Neural cell (in vitro differentiated cells): ENCODE measurements around the gene NEURL4. TPM values are rescaled to one million over a fixed set of nuclear protein-coding genes. Genes with fewer than 3 reads are reported as not detected.

Experiments used
- H2AFZ ChIP-seq: fragments of 200-600, 300-800 bp; sonication (generic), shearing (Covaris generic); 2 replicates; pipeline ENCODE4 v1.6.0; 2014; ENCODE audit warnings: low read depth, mild to moderate bottlenecking, antibody characterized with exemption, low read length, moderate library complexity
- H3F3A ChIP-seq: fragments of 200-600 bp; shearing (Covaris generic); 2 replicates; pipeline ENCODE4 v1.6.1; 2016; ENCODE audit warnings: mild to moderate bottlenecking, moderate library complexity, mixed read lengths, antibody characterized with exemption, low read length; ENCODE audit not compliant: insufficient read depth, poor library complexity, severe bottlenecking
- H3K27ac ChIP-seq: fragments of 200-600, 300-800 bp; sonication (generic), shearing (Covaris generic); 2 replicates; pipeline ENCODE4 v1.5.1; 2014; ENCODE audit warnings: mild to moderate bottlenecking, low read length, moderate library complexity
- H3K27me3 ChIP-seq: fragments of 300-800, 200-600 bp; sonication (generic), shearing (Covaris generic); 2 replicates; pipeline ENCODE4 v1.6.0; 2014; ENCODE audit warnings: mild to moderate bottlenecking, low read depth, low read length, moderate library complexity; ENCODE audit not compliant: insufficient read depth
- H3K36me3 ChIP-seq: fragments of 300-800, 200-600 bp; sonication (generic), shearing (Covaris generic); 2 replicates; pipeline ENCODE4 v1.5.1; 2014; ENCODE audit warnings: mild to moderate bottlenecking, antibody characterized with exemption, low read length, moderate library complexity; ENCODE audit not compliant: insufficient read depth
- H3K4me2 ChIP-seq: fragments of 300-800, 200-600 bp; sonication (generic), shearing (Covaris generic); 2 replicates; pipeline ENCODE4 v1.6.0; 2014; ENCODE audit warnings: mild to moderate bottlenecking, low read length
- H3K4me3 ChIP-seq: fragments of 300-800, 200-600 bp; sonication (generic), shearing (Covaris generic); 2 replicates; pipeline ENCODE4 v1.5.1; 2014; ENCODE audit warnings: mild to moderate bottlenecking, low read length, moderate library complexity
- H3K79me2 ChIP-seq: fragments of 200-600 bp; shearing (Covaris generic); replicated peaks from 2 replicates; pipeline ENCODE4 v1.6.0; 2014; ENCODE audit warnings: mild to moderate bottlenecking, low read length, moderate library complexity; ENCODE audit not compliant: insufficient read depth
- H3K9ac ChIP-seq: fragments of 300-800, 200-600 bp; sonication (generic), shearing (Covaris generic); 2 replicates; pipeline ENCODE4 v1.6.1; 2016; ENCODE audit warnings: mild to moderate bottlenecking, low read length, mixed read lengths
- H3K9me2 ChIP-seq: fragments of 200-600 bp; shearing (Covaris generic); 2 replicates; pipeline ENCODE4 v1.6.1; 2016; ENCODE audit warnings: mild to moderate bottlenecking, low read length, mixed read lengths; ENCODE audit not compliant: insufficient read depth
- H3K9me3 ChIP-seq: fragments of 200-600, 300-800 bp; sonication (generic), shearing (Covaris generic); 2 replicates; pipeline ENCODE4 v1.6.1; 2016; ENCODE audit warnings: mild to moderate bottlenecking, mixed run types, low read length, moderate library complexity, mixed read lengths
- H4K20me1 ChIP-seq: fragments of 200-600 bp; shearing (Covaris generic); 2 replicates; pipeline ENCODE4 v1.6.1; 2016; ENCODE audit warnings: mild to moderate bottlenecking, mixed run types; ENCODE audit not compliant: insufficient read depth
- CTCF ChIP-seq: fragments of 450-650 bp; IDR thresholded peaks from 2 replicates; pipeline ENCODE4 v1.5.1; 2014; ENCODE audit warnings: antibody characterized with exemption, mild to moderate bottlenecking, moderate library complexity; ENCODE audit not compliant: poor library complexity, severe bottlenecking
- EP300 ChIP-seq: fragments of 450-650 bp; conservative IDR thresholded peaks from 2 replicates; pipeline ENCODE4 v1.6.1; 2014; ENCODE audit warnings: antibody characterized with exemption, mild to moderate bottlenecking, moderate library complexity; ENCODE audit not compliant: poor library complexity, severe bottlenecking
- EZH2 ChIP-seq: fragments of 200-600, 300-800 bp; shearing (Covaris generic), sonication (generic); IDR thresholded peaks from 2 replicates; pipeline ENCODE4 v1.6.1; 2014; ENCODE audit warnings: antibody characterized with exemption, low read length, borderline replicate concordance, mild to moderate bottlenecking; ENCODE audit not compliant: insufficient read depth, poor library complexity, severe bottlenecking
- MXI1 ChIP-seq: fragments of 450-650 bp; conservative IDR thresholded peaks from 2 replicates; pipeline ENCODE4 v1.6.1; 2014; ENCODE audit warnings: antibody characterized with exemption, mild to moderate bottlenecking; ENCODE audit not compliant: poor library complexity, severe bottlenecking
- POLR2AphosphoS5 ChIP-seq: IDR thresholded peaks from 2 replicates; pipeline ENCODE4 v1.6.1; 2012
- RAD21 ChIP-seq: fragments of 450-650 bp; conservative IDR thresholded peaks from 2 replicates; pipeline ENCODE4 v1.6.1; 2014; ENCODE audit warnings: antibody characterized with exemption, mild to moderate bottlenecking, moderate library complexity
- REST ChIP-seq: IDR thresholded peaks from 2 replicates; pipeline ENCODE4 v1.6.1; 2012; ENCODE audit warnings: borderline replicate concordance
- SMC3 ChIP-seq: fragments of 450-650 bp; conservative IDR thresholded peaks from 2 replicates; pipeline ENCODE4 v1.6.1; 2014; ENCODE audit warnings: antibody characterized with exemption, mild to moderate bottlenecking, moderate library complexity; ENCODE audit not compliant: poor library complexity
- TAF1 ChIP-seq: IDR thresholded peaks from 2 replicates; pipeline ENCODE4 v1.6.1; 2012; ENCODE audit warnings: low read depth
- polyA plus RNA-seq: library from polyadenylated mRNA; depleted of rRNA; stranded (reverse); fragments of >200 nt; gene quantifications from 2 replicates; pipeline ENCODE4 v1.2.3, GENCODE V29; 2014

NEURL4 gene
- polyA plus RNA-seq, 1 donor from 2014 or later = 58.4 TPM

GRCh38 chr17:7322520-7323194 is 6.5 kb downstream of the NEURL4 start:
- H3K27me3 ChIP-seq = no peaks in the 10 kb centered on the region
- H4K20me1 ChIP-seq = no peaks in the 10 kb centered on the region
- no peak overlapping the region for H3K9ac ChIP-seq
- no peak overlapping the region for H3K4me3 ChIP-seq
- H3K4me2 ChIP-seq = no peak overlapping the region
- H3K27ac ChIP-seq = no peak overlapping the region
- TF ChIP-seq EZH2 = no peak
- no peak for TF ChIP-seq SMC3
- TF ChIP-seq REST = no peak
- TF ChIP-seq MXI1 = no peak
- TF ChIP-seq EP300 = no peak
- TF ChIP-seq RAD21 = no peak
- no peak for TF ChIP-seq CTCF
- TF ChIP-seq TAF1 = no peak
- TF ChIP-seq POLR2AphosphoS5 = no peak
- H3F3A ChIP-seq = no peaks in the 10 kb centered on the region
- no peaks in the 10 kb centered on the region for H3K9me2 ChIP-seq
- H2AFZ ChIP-seq = no peak overlapping the region
- H3K79me2 ChIP-seq = peaks cover 2% of the 10 kb centered on the region
- no peaks in the 10 kb centered on the region for H3K36me3 ChIP-seq
- no peaks in the 10 kb centered on the region for H3K9me3 ChIP-seq

- Histone ChIP-seq H3K4me3 (no peak overlapping the region), H3K9ac (no peak overlapping the region), H2AFZ (no peak overlapping the region), H3K27ac (no peak overlapping the region), H3K79me2 (no peaks in the 10 kb centered on the region), H3K27me3 (no peaks in the 10 kb centered on the region), H3K36me3 (no peaks in the 10 kb centered on the region), H3K4me2 (no peak overlapping the region), H3K9me2 (no peaks in the 10 kb centered on the region), H3F3A (no peaks in the 10 kb centered on the region), H4K20me1 (no peaks in the 10 kb centered on the region), H3K9me3 (no peaks in the 10 kb centered on the region)
- TF ChIP-seq EZH2 (no peak), EP300 (no peak), CTCF (no peak), TAF1 (no peak), POLR2AphosphoS5 (no peak), RAD21 (no peak), SMC3 (no peak), REST (no peak), MXI1 (no peak)
Measured at GRCh38 chr17:7321466-7321865, 7.7 kb downstream of the NEURL4 start.
